CD4-positive, alpha-beta memory T cell (primary cell): Measurements from ENCODE around the gene ZNF564. TPM values are rescaled to one million over a fixed set of nuclear protein-coding genes. Genes with fewer than 3 reads are reported as not detected.

Source experiments
- CTCF ChIA-PET: fragments of 350-600 bp; sonication (Branson Sonifier 250); formaldehyde crosslinking; loops from one replicate; lab custom pipeline; 2021; ENCODE audit warnings: inconsistent platforms; ENCODE audit not compliant: partially characterized antibody; lab: Charles Lee
- POLR2A ChIA-PET: fragments of 350-600 bp; sonication (Branson Sonifier 250); formaldehyde crosslinking; loops from one replicate; lab custom pipeline; 2021; ENCODE audit not compliant: partially characterized antibody; lab: Charles Lee
- DNase-seq, 5 donors: peaks; one replicate each; pipeline versions ENCODE4 v3.0.0 to v3.0.0-alpha.2; 2020 to 2022; ENCODE audit warnings: mixed read lengths in 1 of 5
- H3K27ac ChIP-seq: one replicate; pipeline ENCODE4 v1.7.0; 2013; ENCODE audit warnings: low read depth, low read length
- H3K27me3 ChIP-seq: 2 replicates; pipeline ENCODE4 v1.7.0; 2013; ENCODE audit warnings: mild to moderate bottlenecking, low read length, moderate library complexity; ENCODE audit not compliant: insufficient read depth
- H3K36me3 ChIP-seq: 2 replicates; pipeline ENCODE4 v1.7.0; 2013; ENCODE audit warnings: mild to moderate bottlenecking, low read length, moderate library complexity; ENCODE audit not compliant: insufficient read depth
- H3K4me1 ChIP-seq: 2 replicates; pipeline ENCODE4 v1.7.0; 2013; ENCODE audit warnings: mild to moderate bottlenecking, low read length, moderate library complexity; ENCODE audit not compliant: insufficient read depth
- H3K4me3 ChIP-seq, 2 donors: one replicate each; pipeline ENCODE4 v1.7.0; 2013; ENCODE audit warnings: low read length in 2 of 2, mild to moderate bottlenecking in 1 of 2
- H3K9me3 ChIP-seq, 2 donors: one replicate each; pipeline ENCODE4 v1.7.0; 2013; ENCODE audit warnings: low read length in 2 of 2, control low read depth in 1 of 2; ENCODE audit not compliant: control insufficient read depth in 1 of 2
- H3K27ac Mint-ChIP-seq, 7 donors: one replicate each; pipeline ENCODE4 v1.8.0; 2020 to 2021; ENCODE audit warnings: mixed read lengths in 7 of 7, mild to moderate bottlenecking in 6 of 7, inconsistent platforms in 3 of 7, moderate library complexity in 3 of 7
- H3K27me3 Mint-ChIP-seq, 2 donors: one replicate each; pipeline ENCODE4 v1.8.0; 2020 to 2021; ENCODE audit warnings: mixed read lengths in 2 of 2
- H3K36me3 Mint-ChIP-seq, 2 donors: one replicate each; pipeline ENCODE4 v1.8.0; 2020 to 2021; ENCODE audit warnings: mixed read lengths in 2 of 2, inconsistent platforms in 1 of 2, mild to moderate bottlenecking in 1 of 2
- H3K4me1 Mint-ChIP-seq, 4 donors: one replicate each; pipeline ENCODE4 v1.8.0; 2020 to 2021; ENCODE audit warnings: mixed read lengths in 4 of 4, mild to moderate bottlenecking in 1 of 4
- H3K4me3 Mint-ChIP-seq, 8 donors: one replicate each; pipeline ENCODE4 v1.8.0; 2020 to 2021; ENCODE audit warnings: mixed read lengths in 8 of 8, mild to moderate bottlenecking in 7 of 8, moderate library complexity in 6 of 8, inconsistent platforms in 3 of 8
- H3K9me3 Mint-ChIP-seq, 8 donors: one replicate each; pipeline ENCODE4 v1.8.0; 2020 to 2021; ENCODE audit warnings: mixed read lengths in 8 of 8, mild to moderate bottlenecking in 5 of 8, inconsistent platforms in 3 of 8, moderate library complexity in 1 of 8
- intact Hi-C: fragments of 100-400 bp; cut with micrococcal nuclease; formaldehyde crosslinking; loops from one replicate; pipeline ENCODE4 v1.15.1; 2023
- polyA plus RNA-seq, 2 donors: library from polyadenylated mRNA; unstranded; fragments of 300-500 nt; fragmentation: Illumina TruSeq; gene quantifications; one replicate each; pipeline ENCODE4 v1.2.3, GENCODE V29; 2021
- total RNA-seq, 2 experiments: library from RNA; stranded (reverse); gene quantifications; one replicate each; pipeline ENCODE4 v1.2.3, GENCODE V29; 2021

Gene ZNF564
- total and polyA plus RNA-seq, 4 experiments from 2014 or later = 11.2 to 30.6 (median 22.3) TPM

DNA sequence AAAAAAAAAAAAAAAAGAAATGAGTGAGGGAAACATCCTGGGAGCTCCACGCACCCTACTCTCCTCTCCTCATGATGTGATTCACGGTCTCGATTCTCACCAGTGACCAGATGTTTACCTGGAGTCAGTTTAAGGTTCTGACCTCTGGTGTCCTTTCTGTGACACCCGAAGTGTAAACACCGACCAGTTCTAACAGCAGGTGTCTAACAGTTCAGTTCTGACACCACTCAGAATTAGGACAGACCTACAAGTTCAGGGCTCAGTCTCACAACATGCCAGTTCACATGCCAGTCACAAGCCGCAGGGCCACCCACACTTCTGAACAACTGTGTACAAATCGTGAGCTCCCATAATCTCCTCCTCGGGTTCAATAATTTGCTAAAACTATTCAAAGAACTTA, 6.0 kb downstream of the ZNF564 start:
- Mint-ChIP-seq H3K4me3 (peak overlapping the region in 1 of 8 donors; percentile 15), H3K27ac (peak overlapping the region in 3 of 7 donors; percentile 68 to 74 (median 69)), H3K9me3 (peaks cover 0 to 11% (median 4%) of the 10 kb centered on the region in 8 donors), H3K27me3 (no peaks in the 10 kb centered on the region), H3K36me3 (peaks cover 39 to 43% of the 10 kb centered on the region in 2 donors), H3K4me1 (peaks cover 37 to 63% (median 51%) of the 10 kb centered on the region in 4 donors)
- DNase-seq = no peak
- H3K27me3 ChIP-seq = no peaks in the 10 kb centered on the region
- ChIA-PET POLR2A (no interaction called here), CTCF (interaction anchor here (1.6 kb wide), 1 partner anchor 50 kb away, joined by 4 read pairs; no protein-coding TSS in a partner anchor)
- intact Hi-C loops = no loop called here
- no peaks in the 10 kb centered on the region for H3K9me3 ChIP-seq
- no peak overlapping the region for H3K27ac ChIP-seq
- no peak overlapping the region for H3K4me3 ChIP-seq
- peaks cover 44% of the 10 kb centered on the region for H3K4me1 ChIP-seq
- no peaks in the 10 kb centered on the region for H3K36me3 ChIP-seq

GRCh38 chr19:12544401-12544876, 6.8 kb downstream of the ZNF564 start:
- Histone ChIP-seq H3K9me3 (no peaks in the 10 kb centered on the region), H3K36me3 (no peaks in the 10 kb centered on the region), H3K4me3 (no peak overlapping the region), H3K4me1 (peaks cover 35% of the 10 kb centered on the region), H3K27ac (no peak overlapping the region), H3K27me3 (no peaks in the 10 kb centered on the region)
- ChIA-PET CTCF (no interaction called here), POLR2A (no interaction called here)
- peak overlapping the region in 4 of 7 donors; percentile 9 to 79 (median 48) for H3K27ac Mint-ChIP-seq
- H3K36me3 Mint-ChIP-seq = peaks cover 44% of the 10 kb centered on the region in 2 donors
- intact Hi-C loops = no loop called here
- H3K4me1 Mint-ChIP-seq = peaks cover 36 to 58% (median 47%) of the 10 kb centered on the region in 4 donors
- peaks cover 0 to 9% (median 4%) of the 10 kb centered on the region in 8 donors for H3K9me3 Mint-ChIP-seq
- no peaks in the 10 kb centered on the region for H3K27me3 Mint-ChIP-seq
- peak overlapping the region in 1 of 8 donors; percentile 42 for H3K4me3 Mint-ChIP-seq
- no peak for DNase-seq

GRCh38 chr19:12543855-12544254, 7.4 kb downstream of the ZNF564 start:
- no peaks in the 10 kb centered on the region for H3K36me3 ChIP-seq
- intact Hi-C loops = no loop called here
- no peaks in the 10 kb centered on the region for H3K27me3 Mint-ChIP-seq
- H3K4me1 ChIP-seq = peaks cover 30% of the 10 kb centered on the region
- no peaks in the 10 kb centered on the region for H3K9me3 ChIP-seq
- H3K9me3 Mint-ChIP-seq = peaks cover 0 to 9% (median 4%) of the 10 kb centered on the region in 8 donors
- H3K4me1 Mint-ChIP-seq = peaks cover 30 to 52% (median 42%) of the 10 kb centered on the region in 4 donors
- H3K27ac Mint-ChIP-seq = peak overlapping the region in 4 of 7 donors; percentile 23 to 64 (median 28)
- no peaks in the 10 kb centered on the region for H3K27me3 ChIP-seq
- H3K4me3 Mint-ChIP-seq = peak overlapping the region in 1 of 8 donors; percentile 2
- H3K36me3 Mint-ChIP-seq = peaks cover 39 to 40% of the 10 kb centered on the region in 2 donors
- DNase-seq = no peak
- H3K27ac ChIP-seq = no peak overlapping the region
- POLR2A ChIA-PET = no interaction called here
- CTCF ChIA-PET = no interaction called here
- H3K4me3 ChIP-seq = no peak overlapping the region

DNA sequence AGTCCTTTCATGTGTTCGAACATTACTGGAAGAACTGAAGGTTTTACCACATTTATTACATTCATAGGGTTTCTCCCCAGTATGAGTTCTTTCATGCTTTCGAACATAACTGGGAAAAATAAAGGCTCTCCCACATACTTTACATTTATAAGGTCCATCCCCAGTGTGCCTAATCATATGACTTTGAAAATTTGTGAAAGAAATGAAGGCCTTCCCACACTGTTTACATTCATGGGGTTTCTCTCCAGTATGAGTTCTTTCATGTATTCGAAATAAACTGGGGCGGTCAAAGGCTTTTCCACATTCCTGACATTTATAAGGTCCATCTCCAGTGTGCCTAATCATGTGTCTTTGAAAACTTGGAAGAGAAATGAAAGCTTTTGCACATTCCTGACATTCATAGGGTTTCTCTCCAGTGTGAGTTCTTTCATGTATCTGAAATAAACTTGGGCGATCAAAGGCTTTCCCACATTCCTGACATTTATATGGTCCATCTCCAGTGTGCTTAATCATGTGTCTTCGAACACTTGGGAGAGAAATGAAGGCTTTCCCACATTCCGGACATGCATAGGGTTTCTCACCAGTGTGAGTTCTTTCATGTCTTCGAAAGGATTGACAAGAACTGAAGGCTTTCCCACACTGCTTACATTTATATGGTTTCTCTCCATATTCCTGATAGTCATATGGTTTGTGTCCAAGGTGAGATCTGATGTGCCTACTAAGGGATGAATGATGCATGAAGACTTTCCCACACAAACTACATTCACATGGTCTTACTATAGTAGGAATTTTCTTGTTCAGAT, 24.0 kb downstream of the ZNF564 start:
- H3K36me3 Mint-ChIP-seq = peaks cover 74 to 82% of the 10 kb centered on the region in 2 donors
- Histone ChIP-seq H3K4me3 (peak overlapping the region; percentile 1 to 2), H3K4me1 (no peaks in the 10 kb centered on the region), H3K27me3 (no peaks in the 10 kb centered on the region), H3K36me3 (peaks cover 35% of the 10 kb centered on the region), H3K27ac (no peak overlapping the region), H3K9me3 (peaks cover 30 to 78% of the 10 kb centered on the region in 2 donors)
- intact Hi-C loops = no loop called here
- H3K9me3 Mint-ChIP-seq = peaks cover 0 to 96% (median 89%) of the 10 kb centered on the region in 8 donors
- peak overlapping the region in 1 of 8 donors; percentile 50 for H3K4me3 Mint-ChIP-seq
- peak overlapping the region in 1 of 7 donors; percentile 55 for H3K27ac Mint-ChIP-seq
- POLR2A ChIA-PET = no interaction called here
- CTCF ChIA-PET = no interaction called here
- no peaks in the 10 kb centered on the region for H3K27me3 Mint-ChIP-seq
- peak in 3 of 5 donors; percentile 1 to 16 (median 15) for DNase-seq
- peaks cover 0 to 8% (median 3%) of the 10 kb centered on the region in 4 donors for H3K4me1 Mint-ChIP-seq

GRCh38 chr19:12526542-12526941, 24.7 kb downstream of the ZNF564 start:
- Histone ChIP-seq H3K9me3 (peaks cover 30 to 80% of the 10 kb centered on the region in 2 donors), H3K27ac (no peak overlapping the region), H3K27me3 (no peaks in the 10 kb centered on the region), H3K4me1 (no peaks in the 10 kb centered on the region), H3K36me3 (peaks cover 35% of the 10 kb centered on the region), H3K4me3 (peak overlapping the region; percentile 1 to 2)
- POLR2A ChIA-PET = no interaction called here
- peaks cover 0 to 8% (median 3%) of the 10 kb centered on the region in 4 donors for H3K4me1 Mint-ChIP-seq
- H3K36me3 Mint-ChIP-seq = peaks cover 75 to 83% of the 10 kb centered on the region in 2 donors
- no peak overlapping the region for H3K27ac Mint-ChIP-seq
- DNase-seq = no peak
- CTCF ChIA-PET = no interaction called here
- no peaks in the 10 kb centered on the region for H3K27me3 Mint-ChIP-seq
- peak overlapping the region in 2 of 8 donors; percentile 10 to 50 for H3K4me3 Mint-ChIP-seq
- peaks cover 0 to 98% (median 91%) of the 10 kb centered on the region in 8 donors for H3K9me3 Mint-ChIP-seq
- intact Hi-C loops = no loop called here

GRCh38 chr19:12521996-12522395, 29.3 kb downstream of the ZNF564 start:
- peaks cover 19% of the 10 kb centered on the region for H3K36me3 ChIP-seq
- no peak for DNase-seq
- ChIA-PET CTCF (no interaction called here), POLR2A (no interaction called here)
- intact Hi-C loops = no loop called here
- H3K4me3 ChIP-seq = no peak overlapping the region
- Mint-ChIP-seq H3K4me1 (peaks cover 0 to 2% (median 0%) of the 10 kb centered on the region in 4 donors), H3K9me3 (peaks cover 3 to 96% (median 82%) of the 10 kb centered on the region in 8 donors), H3K4me3 (peak overlapping the region in 1 of 8 donors; percentile 20), H3K27ac (no peak overlapping the region), H3K27me3 (no peaks in the 10 kb centered on the region), H3K36me3 (peaks cover 54 to 64% of the 10 kb centered on the region in 2 donors)
- no peaks in the 10 kb centered on the region for H3K4me1 ChIP-seq
- no peaks in the 10 kb centered on the region for H3K27me3 ChIP-seq
- H3K27ac ChIP-seq = no peak overlapping the region
- H3K9me3 ChIP-seq = peaks cover 19 to 59% of the 10 kb centered on the region in 2 donors

GRCh38 chr19:12513531-12514061, 37.7 kb downstream of the ZNF564 start:
- ChIA-PET CTCF (no interaction called here), POLR2A (no interaction called here)
- Mint-ChIP-seq H3K4me1 (peaks cover 0 to 7% (median 0%) of the 10 kb centered on the region in 4 donors), H3K36me3 (peaks cover 10 to 13% of the 10 kb centered on the region in 2 donors), H3K9me3 (peaks cover 2 to 47% (median 38%) of the 10 kb centered on the region in 8 donors), H3K27ac (no peak overlapping the region), H3K27me3 (peaks cover 0 to 6% of the 10 kb centered on the region in 2 donors), H3K4me3 (no peak overlapping the region)
- Histone ChIP-seq H3K9me3 (peaks cover 0 to 15% of the 10 kb centered on the region in 2 donors), H3K36me3 (no peaks in the 10 kb centered on the region), H3K27ac (no peak overlapping the region), H3K27me3 (no peaks in the 10 kb centered on the region), H3K4me1 (no peaks in the 10 kb centered on the region), H3K4me3 (no peak overlapping the region)
- no peak for DNase-seq
- intact Hi-C loops = no loop called here
